NCI-H146 treated with DMSO at 0.1 percent for 48 hours (cell line): ENCODE results near the gene OR5H14.
"Not testable (repeated sequence)": the region's sequence is repeated elsewhere in the genome, so short reads cannot be mapped to it uniquely, and the experiment has no call there.

ENCODE experiments used
- DNase-seq: peaks from one replicate; lab custom pipeline; 2025; ENCODE audit not compliant: unreplicated experiment; lab: John Stamatoyannopoulos, UW

The OR5H14 gene

DNA sequence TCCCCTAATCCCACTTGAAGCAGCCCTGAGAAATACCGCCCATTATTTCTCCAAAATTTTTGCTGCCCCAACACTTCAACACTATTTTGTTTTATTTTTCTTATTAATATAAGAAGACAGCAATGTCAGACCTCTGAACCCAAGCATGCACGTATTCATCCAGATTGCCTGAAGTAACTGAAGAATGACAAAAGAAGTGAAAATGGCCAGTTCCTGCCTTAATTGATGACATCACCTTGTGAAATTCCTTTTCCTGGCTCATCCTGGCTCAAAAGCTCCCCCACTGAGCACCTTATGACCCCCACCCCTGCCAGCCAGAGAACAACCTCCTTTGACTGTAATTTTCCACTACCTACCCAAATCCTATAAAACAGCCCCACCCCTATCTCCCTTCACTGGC is 49.0 kb downstream of the OR5H14 start:
- not testable (repeated sequence) for DNase-seq

DNA sequence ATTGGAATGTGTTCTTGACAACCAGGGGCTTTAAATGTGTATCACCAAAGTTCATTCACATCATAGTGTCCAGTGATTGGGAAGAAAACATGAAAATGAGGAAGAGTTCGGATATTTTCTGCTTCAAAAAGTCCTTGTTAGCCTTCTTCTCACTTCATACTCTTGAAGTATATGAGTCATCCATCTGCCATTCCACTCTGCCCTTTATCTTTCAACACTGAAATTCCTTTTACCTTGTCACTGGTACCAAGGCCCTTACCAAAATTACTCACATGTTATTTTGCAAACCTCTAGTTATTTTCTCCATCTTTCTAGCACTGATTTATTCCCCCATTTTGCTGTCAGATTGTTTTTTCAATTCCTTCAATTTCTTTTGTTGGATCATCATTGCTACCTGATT is 51.7 kb downstream of the OR5H14 start:
- no peak for DNase-seq
